ENCODE measurements around the gene GATA2.

Gene GATA2

GRCh38 chr3:128472449-128473179, 20.4 kb downstream of the GATA2 start:
- no peaks in the 10 kb centered on the region for H3K27me3 ChIP-seq (ENCODE audit: insufficient read depth, poor library complexity, severe bottlenecking)
- no peak for TF ChIP-seq CTCF (IDR thresholded peaks at IDR 0.05; ENCODE audit: insufficient read depth, low read length)
- no peak for TF ChIP-seq GABPA (IDR thresholded peaks at IDR 0.05; ENCODE audit: low read depth)
- TF ChIP-seq SPI1 (IDR thresholded peaks at IDR 0.05; ENCODE audit: borderline replicate concordance, low read depth) = no peak
- no peak overlapping the region for H3K27ac ChIP-seq (replicated peaks)
- no peak overlapping the region for H3K4me3 ChIP-seq (replicated peaks; ENCODE audit: insufficient read depth, low read length)
- no peak for DNase-seq (ENCODE audit: low read depth in 1 of 2, low spot score in 1 of 2)

GRCh38 chr3:128471720-128472119, 21.3 kb downstream of the GATA2 start:
- H3K27me3 ChIP-seq (ENCODE audit: insufficient read depth, poor library complexity, severe bottlenecking) = no peaks in the 10 kb centered on the region
- H3K4me3 ChIP-seq (replicated peaks; ENCODE audit: insufficient read depth, low read length) = no peak overlapping the region
- DNase-seq (ENCODE audit: low read depth in 1 of 2, low spot score in 1 of 2) = no peak
- TF ChIP-seq CTCF (IDR thresholded peaks at IDR 0.05; ENCODE audit: insufficient read depth, low read length) (no peak), REST (IDR thresholded peaks at IDR 0.05; ENCODE audit: insufficient replicate concordance, low read depth) (no peak), SPI1 (IDR thresholded peaks at IDR 0.05; ENCODE audit: borderline replicate concordance, low read depth) (no peak), GABPA (IDR thresholded peaks at IDR 0.05; ENCODE audit: low read depth) (no peak), POLR2AphosphoS5 (IDR thresholded peaks at IDR 0.05; ENCODE audit: low read depth) (no peak)
- H3K27ac ChIP-seq (replicated peaks) = no peak overlapping the region

GRCh38 chr3:128471110-128471509, 21.9 kb downstream of the GATA2 start:
- Histone ChIP-seq H3K27me3 (ENCODE audit: insufficient read depth, poor library complexity, severe bottlenecking) (no peaks in the 10 kb centered on the region), H3K4me3 (replicated peaks; ENCODE audit: insufficient read depth, low read length) (no peak overlapping the region), H3K27ac (replicated peaks) (no peak overlapping the region)
- DNase-seq (ENCODE audit: low read depth in 1 of 2, low spot score in 1 of 2) = no peak
- TF ChIP-seq REST (IDR thresholded peaks at IDR 0.05; ENCODE audit: insufficient replicate concordance, low read depth) (no peak), SPI1 (IDR thresholded peaks at IDR 0.05; ENCODE audit: borderline replicate concordance, low read depth) (no peak), CTCF (IDR thresholded peaks at IDR 0.05; ENCODE audit: insufficient read depth, low read length) (no peak), POLR2AphosphoS5 (IDR thresholded peaks at IDR 0.05; ENCODE audit: low read depth) (no peak), GABPA (IDR thresholded peaks at IDR 0.05; ENCODE audit: low read depth) (no peak)
